Ovary (tissue), 3 donors: ENCODE data around the gene FBXL7.

ENCODE experiments used
- POLR2A ChIP-seq: fragments of 450-650 bp; IDR thresholded peaks from one replicate; pipeline ENCODE4 v1.6.1; 2017; ENCODE audit warnings: antibody characterized with exemption, mild to moderate bottlenecking, moderate library complexity
- TF ChIP-seq, protein P1 (sequence below), 3 donors: fragments of 450-650 bp in 2 of 3; fragments of 200-600 bp in 1 of 3; IDR thresholded peaks; one replicate each; pipeline versions ENCODE4 v1.5.1 to v1.8.0; 2016 to 2022; ENCODE audit warnings: antibody characterized with exemption in 3 of 3, mild to moderate bottlenecking in 1 of 3
- donor health status: DM: no; HTN: no; CAD: no.

DNA sequence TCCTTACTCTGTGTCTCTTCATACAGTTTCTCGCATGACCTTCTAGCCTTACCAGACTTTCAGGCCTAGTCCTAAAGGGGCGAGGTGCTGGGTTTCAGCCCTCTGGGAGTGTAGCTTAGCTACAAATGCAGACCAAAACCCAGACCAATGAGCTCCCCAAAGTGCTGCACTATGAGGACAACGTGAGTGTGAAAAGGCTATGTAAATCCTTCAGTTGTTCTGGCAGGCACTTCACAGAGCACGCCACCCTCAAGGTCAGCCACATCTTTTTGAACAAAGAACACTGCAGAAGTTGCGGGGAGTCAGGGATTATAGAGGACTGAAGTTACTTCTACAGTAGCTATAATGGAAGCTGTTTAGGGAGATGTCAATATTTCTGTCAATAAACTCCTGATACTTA is 377.9 kb downstream of the FBXL7 start:
- TF ChIP-seq, protein P1, sequence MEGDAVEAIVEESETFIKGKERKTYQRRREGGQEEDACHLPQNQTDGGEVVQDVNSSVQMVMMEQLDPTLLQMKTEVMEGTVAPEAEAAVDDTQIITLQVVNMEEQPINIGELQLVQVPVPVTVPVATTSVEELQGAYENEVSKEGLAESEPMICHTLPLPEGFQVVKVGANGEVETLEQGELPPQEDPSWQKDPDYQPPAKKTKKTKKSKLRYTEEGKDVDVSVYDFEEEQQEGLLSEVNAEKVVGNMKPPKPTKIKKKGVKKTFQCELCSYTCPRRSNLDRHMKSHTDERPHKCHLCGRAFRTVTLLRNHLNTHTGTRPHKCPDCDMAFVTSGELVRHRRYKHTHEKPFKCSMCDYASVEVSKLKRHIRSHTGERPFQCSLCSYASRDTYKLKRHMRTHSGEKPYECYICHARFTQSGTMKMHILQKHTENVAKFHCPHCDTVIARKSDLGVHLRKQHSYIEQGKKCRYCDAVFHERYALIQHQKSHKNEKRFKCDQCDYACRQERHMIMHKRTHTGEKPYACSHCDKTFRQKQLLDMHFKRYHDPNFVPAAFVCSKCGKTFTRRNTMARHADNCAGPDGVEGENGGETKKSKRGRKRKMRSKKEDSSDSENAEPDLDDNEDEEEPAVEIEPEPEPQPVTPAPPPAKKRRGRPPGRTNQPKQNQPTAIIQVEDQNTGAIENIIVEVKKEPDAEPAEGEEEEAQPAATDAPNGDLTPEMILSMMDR (IDR thresholded peaks at IDR 0.05) = no peak
- TF ChIP-seq POLR2A = no peak
